GM21367 (cell line): ENCODE results near the gene PSMG4.
A peak's percentile ranks its signal among the peaks of the same experiment; 100 is the strongest.

ENCODE experiments used
- ATAC-seq: cut with Tn5 transposase; IDR thresholded peaks from one replicate; pipeline ENCODE4 v1.9.1; 2021; ENCODE audit not compliant: unreplicated experiment

PSMG4 gene

DNA sequence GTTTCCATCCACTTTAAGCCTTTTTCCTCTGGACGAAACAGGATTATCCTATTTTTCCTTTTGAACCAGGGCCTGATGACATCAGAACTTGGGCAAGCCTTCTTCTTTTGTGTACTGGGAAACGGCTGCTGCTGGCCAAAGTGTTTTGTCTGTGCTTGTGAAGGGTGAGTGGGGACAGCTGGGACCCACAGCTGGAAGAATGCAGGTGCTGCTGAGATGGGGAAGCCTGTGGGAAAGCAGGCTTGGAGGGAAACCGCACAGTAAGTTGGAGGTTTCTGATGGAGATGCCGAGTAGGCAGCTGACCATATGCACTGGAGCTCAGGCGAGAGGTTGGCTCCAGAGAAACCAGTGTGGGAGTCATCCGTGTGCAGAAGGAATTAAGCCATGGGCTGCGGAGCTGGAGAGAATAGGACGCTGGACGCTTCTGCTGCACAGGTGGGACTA lies 8.5 kb upstream of the PSMG4 start:
- ATAC-seq, result no peak

DNA sequence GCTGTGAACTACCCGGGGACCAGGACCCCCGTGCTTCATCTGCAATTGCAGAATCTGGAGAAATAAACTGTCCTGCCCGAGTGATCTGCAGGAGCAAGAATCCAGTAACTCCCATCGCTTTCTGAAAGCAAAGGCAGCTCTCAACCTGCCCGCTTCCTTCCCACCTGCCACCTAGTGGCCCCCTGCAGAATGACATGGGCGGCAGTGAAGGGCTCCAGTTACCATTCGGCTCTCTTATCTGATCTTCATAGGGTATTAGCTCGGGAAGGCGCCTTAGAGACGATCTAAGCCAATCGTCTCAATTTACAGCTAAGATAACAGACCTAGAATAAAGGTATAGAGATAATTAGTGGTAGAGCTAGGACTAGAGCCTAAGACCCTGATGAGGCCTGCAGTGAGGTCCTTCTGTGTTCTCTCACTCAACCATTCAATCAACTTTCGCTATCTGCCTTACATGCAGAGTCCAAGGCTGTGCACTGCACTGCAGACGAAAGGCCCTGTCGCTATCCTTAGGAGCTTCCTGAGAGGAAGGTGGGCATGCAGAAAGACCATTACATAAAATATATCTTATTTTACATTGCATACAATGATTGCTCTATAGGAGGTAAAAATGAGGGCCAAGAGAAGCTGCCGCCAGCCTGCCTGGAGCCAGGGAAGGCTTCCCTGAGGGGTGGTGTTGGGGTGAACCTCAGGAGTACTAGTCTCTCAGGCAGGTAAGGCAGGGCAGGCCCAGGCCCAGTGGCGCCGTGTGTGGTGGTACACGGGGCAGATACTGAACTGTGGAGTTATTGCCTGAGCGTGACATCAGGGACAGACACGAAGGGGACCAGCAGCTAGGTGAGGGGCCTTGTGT lies 7.1 kb upstream of the PSMG4 start:
- peak; percentile 81 for ATAC-seq

- no peak for ATAC-seq
Observed at GRCh38 chr6:3252369-3252768, 6.4 kb upstream of the PSMG4 start.

DNA sequence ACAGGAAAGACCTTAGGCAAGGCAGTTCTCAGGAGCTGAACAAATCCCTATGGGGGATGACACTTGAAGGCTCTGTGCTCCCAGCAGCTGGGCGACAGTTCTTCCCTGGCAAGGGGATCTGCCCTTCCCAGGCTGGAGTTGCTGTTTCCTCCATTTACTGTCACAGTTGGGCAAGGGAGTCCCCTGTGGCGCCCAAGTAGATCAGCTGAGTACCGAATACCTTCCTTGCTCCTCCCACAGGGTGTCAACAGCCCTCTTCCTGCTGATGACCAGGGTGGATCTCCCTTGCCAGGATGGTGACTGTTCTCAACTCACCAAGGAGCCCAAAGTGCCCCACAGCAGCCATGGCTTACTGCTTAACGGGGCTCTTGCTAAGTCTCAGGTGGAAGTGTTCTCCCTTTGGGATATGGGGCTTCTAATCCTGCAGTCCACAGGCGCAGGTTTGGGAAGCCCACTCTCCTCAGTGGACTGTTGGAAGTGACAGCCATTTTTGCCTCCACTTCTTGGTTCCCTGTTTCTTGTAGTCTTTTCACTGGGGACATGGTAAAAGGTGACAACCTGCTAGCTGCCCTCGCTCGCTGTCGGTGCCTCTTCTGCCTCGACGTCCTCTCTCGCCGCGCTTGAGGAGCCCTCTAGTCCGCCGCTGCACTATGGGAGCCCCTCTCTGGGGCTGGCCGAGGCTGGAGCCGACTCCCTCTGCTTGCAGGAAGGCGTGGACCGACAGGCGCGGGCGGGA lies 5.7 kb upstream of the PSMG4 start:
- no peak for ATAC-seq

GRCh38 chr6:3253597-3253961 lies 5.2 kb upstream of the PSMG4 start:
- no peak for ATAC-seq

DNA sequence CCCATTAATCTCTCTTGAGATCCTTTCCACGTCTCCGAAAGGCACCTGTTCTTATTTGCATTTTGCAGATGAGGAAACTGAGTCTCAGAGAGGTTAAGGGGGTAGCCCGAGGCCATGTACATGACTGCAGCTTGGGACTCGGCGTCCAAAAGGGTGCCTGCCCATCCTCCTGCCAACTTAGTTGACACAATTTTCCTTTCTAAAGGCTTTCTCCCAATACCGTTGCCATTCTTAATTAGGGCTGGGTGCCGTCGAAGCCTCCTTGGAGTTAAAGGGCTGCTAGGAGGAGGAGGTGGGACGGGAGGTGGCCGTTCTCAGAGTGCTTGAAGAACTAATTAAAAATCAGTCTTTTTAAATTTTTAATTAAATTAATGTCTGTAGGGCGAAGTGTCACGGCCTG lies 546 bp upstream of the PSMG4 start:
- no peak for ATAC-seq

GRCh38 chr6:3259491-3259958 lies 778 bp downstream of the PSMG4 start:
- peak; percentile 23 for ATAC-seq

- ATAC-seq, result no peak
Observed at GRCh38 chr6:3260296-3260695, 1.5 kb downstream of the PSMG4 start.

GRCh38 chr6:3260772-3261517 lies 2.2 kb downstream of the PSMG4 start:
- ATAC-seq, result no peak

DNA sequence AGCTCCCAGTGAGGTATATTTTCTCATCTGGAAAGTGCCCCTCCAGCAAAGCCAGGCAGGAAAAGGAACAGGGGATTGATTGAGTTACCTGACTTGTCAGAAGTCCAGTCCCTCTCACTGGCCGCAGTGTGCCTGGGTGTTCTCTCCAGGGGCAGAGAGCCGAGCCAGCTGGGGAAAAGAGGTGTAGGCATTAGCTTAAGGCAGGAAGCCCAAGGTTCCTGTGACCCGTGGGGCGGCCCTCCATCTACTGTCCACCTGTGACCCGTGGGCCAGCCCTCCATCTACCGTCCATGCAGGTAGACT lies 2.7 kb downstream of the PSMG4 start:
- ATAC-seq, result no peak

DNA sequence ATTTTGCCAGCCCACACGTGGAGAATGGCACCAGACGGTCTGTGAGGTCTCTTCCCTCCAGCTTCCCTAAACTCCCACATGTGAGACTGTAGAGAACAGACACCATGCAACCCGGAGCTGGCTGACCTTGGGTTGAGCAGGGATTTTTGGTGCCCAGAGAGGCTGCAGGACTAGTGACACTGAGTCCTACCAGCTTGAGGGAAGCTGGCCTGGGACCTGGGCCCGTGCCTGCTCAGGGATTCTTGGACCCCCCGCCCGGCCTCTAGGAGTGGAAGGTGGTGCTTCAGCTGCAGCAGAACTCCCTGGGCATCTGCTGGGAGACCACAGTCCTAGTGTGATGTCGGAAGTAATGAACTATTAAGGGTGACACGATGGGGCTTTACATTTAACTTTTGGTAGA lies 3.2 kb downstream of the PSMG4 start:
- ATAC-seq, result no peak

- no peak for ATAC-seq
Observed at GRCh38 chr6:3263096-3263495, 4.3 kb downstream of the PSMG4 start.

DNA sequence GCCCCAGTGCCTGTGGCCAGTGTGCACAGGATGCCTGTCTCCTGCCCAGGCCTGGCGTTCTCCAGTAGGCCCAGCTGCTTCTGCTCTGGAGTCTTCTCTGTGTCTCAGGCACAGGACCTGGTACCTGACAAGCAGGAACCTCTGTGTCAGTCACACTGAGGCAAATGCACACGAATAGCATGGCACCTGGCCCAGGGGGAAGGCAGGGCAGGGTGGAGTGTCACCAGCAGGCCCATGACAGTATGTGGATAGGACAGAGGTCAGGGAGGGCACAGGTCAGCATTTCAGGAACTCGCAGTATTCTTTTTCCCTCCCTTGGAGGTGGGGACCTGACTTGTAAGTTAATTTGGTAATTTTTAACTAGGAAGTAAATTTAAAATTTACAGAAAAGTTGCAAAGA lies 5.6 kb downstream of the PSMG4 start:
- ATAC-seq, result no peak

DNA sequence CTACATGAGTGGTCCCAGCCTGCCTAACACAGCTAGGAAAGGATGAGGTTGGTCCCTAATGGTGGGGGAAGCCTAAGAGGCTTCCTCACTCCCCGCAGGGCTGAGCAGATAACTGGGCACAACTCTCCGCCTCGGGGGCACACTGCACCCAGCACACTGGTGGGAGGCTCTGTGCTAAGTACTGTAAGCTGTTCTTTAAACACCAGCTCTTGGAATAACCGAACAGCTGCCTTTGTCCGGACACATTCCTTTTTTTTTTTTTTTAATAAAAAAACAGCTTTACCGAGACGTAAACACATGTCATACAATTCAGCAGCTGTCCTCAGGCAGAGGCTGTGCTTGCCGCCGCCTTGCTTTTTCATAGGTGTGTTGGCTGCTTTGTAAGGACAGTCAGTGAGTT lies 6.9 kb downstream of the PSMG4 start:
- no peak for ATAC-seq

GRCh38 chr6:3266170-3266569 lies 7.4 kb downstream of the PSMG4 start:
- no peak for ATAC-seq

DNA sequence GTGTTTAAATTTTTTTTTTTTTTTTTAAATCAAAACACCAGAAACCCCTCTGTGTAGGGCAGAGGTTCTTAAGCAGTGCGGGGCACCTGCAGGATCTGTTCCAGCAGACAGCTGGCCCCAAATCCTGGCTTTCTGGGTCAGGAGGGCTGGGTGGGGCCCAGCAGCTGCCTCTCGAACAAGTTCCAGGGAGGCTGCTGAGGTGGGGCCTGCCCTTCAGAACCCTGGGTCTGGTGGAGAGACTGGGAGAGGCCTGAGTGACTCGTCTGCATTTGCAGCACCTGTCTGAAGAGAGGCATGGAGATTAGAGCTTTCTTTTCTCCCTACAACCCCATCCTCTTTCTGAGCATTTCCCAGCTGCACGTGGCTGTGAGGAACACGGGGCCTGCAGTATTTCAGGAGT lies 8.4 kb downstream of the PSMG4 start:
- ATAC-seq, result no peak

GRCh38 chr6:3268680-3269079 lies 9.9 kb downstream of the PSMG4 start:
- no peak for ATAC-seq

DNA sequence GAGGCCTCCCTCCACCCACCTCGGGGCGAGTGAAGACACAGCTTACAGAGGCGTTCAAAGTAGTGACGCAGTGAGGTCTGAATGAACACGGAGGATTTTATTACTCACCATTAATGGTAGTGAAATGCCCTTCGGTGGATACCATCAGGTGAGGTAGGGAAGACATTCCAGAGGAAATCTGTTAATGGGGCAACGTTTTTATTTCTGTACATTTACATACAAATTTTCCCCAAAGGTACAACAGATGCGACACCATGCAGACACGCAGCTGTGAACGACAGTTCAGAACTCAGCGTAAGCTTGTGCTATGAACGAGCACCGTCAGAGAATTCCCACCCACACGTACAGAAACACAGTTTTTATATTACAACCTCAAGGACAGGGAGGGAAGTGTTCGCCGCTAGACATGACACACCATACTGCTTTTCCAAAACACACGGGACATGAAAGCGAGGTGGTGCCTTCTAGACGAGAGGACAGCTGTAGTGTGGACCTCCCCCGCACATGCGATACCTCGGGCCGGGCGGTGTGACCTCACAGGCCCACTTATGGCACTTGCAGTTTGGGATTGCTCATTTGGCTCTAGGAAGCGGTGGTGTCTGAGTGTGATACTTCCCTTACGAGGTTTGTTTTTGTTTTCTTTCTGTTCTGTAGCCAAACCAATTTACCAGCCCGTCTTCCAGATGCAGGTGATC lies 10.7 kb downstream of the PSMG4 start:
- no peak for ATAC-seq

- ATAC-seq, result no peak
Observed at GRCh38 chr6:3270258-3270657, 11.5 kb downstream of the PSMG4 start.

GRCh38 chr6:3271756-3272155 lies 13.0 kb downstream of the PSMG4 start:
- ATAC-seq, result no peak

- ATAC-seq, result no peak
Observed at GRCh38 chr6:3272911-3273547, 14.3 kb downstream of the PSMG4 start.
